K562 (cell line): ENCODE data around the gene MRPL10. TPM values are rescaled to one million over a fixed set of nuclear protein-coding genes. Genes with fewer than 3 reads are reported as not detected.

Experiments
- DMBX1 ChIP-seq: fragments of 250-450 bp; sonication (Bioruptor Pico); IDR thresholded peaks from 2 replicates; pipeline ENCODE4 v1.8.0; 2022; ENCODE audit warnings: inconsistent platforms, mild to moderate bottlenecking, moderate library complexity, borderline replicate concordance
- EP300 ChIP-seq: IDR thresholded peaks from 2 replicates; pipeline ENCODE4 v1.6.1; 2012; ENCODE audit warnings: low read length, improper control_type of control experiment
- ILK ChIP-seq: fragments of 450-650 bp; IDR thresholded peaks from 2 replicates; pipeline ENCODE4 v1.6.1; 2016; ENCODE audit warnings: missing genetic modification characterization, low read depth, mild to moderate bottlenecking, missing compliant biosample characterization, moderate library complexity, borderline replicate concordance
- MBD2 ChIP-seq: sonication (generic); IDR thresholded peaks from 2 replicates; pipeline ENCODE4 v1.6.1; 2016; ENCODE audit warnings: low read depth, borderline replicate concordance
- MYBL2 ChIP-seq, 2 experiments: fragments of 450-650 bp in 1 of 2; sonication (generic) in 1 of 2; formaldehyde crosslinking in 1 of 2; IDR thresholded peaks; 2 replicates each; pipeline versions ENCODE4 v1.6.1 to v1.8.1; 2017 to 2022; ENCODE audit warnings: borderline replicate concordance in 1 of 2, inconsistent platforms in 1 of 2, low read depth in 1 of 2, mild to moderate bottlenecking in 1 of 2, missing genetic modification reagents in 1 of 2, moderate library complexity in 1 of 2
- NELFE ChIP-seq: IDR thresholded peaks from 2 replicates; pipeline ENCODE4 v1.6.1; 2011; ENCODE audit warnings: mild to moderate bottlenecking; ENCODE audit not compliant: insufficient read depth, insufficient read length
- NFE2L1 ChIP-seq: fragments of 450-650 bp; IDR thresholded peaks from 2 replicates; pipeline ENCODE4 v1.6.1; 2016; ENCODE audit warnings: missing genetic modification characterization, low read depth, mild to moderate bottlenecking, missing compliant biosample characterization, moderate library complexity, borderline replicate concordance
- NONO ChIP-seq, 2 experiments: fragments of 200-400 bp in 1 of 2; fragments of 450-650 bp in 1 of 2; formaldehyde crosslinking in 1 of 2; IDR thresholded peaks; 2 replicates each; pipeline ENCODE4 v1.6.1; 2017; ENCODE audit warnings: low read depth in 2 of 2, mild to moderate bottlenecking in 2 of 2, moderate library complexity in 2 of 2, low read length in 1 of 2
- OTX1 ChIP-seq: fragments of 450-650 bp; formaldehyde crosslinking; IDR thresholded peaks from 2 replicates; pipeline ENCODE4 v1.4.0; 2022; ENCODE audit warnings: mild to moderate bottlenecking
- PPARD ChIP-seq: fragments of 250-450 bp; sonication (Bioruptor Pico); IDR thresholded peaks from 2 replicates; pipeline ENCODE4 v1.8.0; 2022; ENCODE audit warnings: inconsistent platforms, mild to moderate bottlenecking, moderate library complexity
- U2AF2 ChIP-seq: fragments of 200-400 bp; formaldehyde crosslinking; optimal IDR thresholded peaks from 2 replicates; pipeline ENCODE3; 2017; ENCODE audit warnings: low read depth, mild to moderate bottlenecking, low read length
- ZNF143 ChIP-seq: sonication (generic); formaldehyde crosslinking; IDR thresholded peaks from 2 replicates; pipeline ENCODE4 v1.9.0; 2022; ENCODE audit warnings: mild to moderate bottlenecking, missing genetic modification reagents
- ZNF282 ChIP-seq: sonication (generic); formaldehyde crosslinking; IDR thresholded peaks from 2 replicates; pipeline ENCODE4 v1.8.1; 2023; ENCODE audit warnings: missing genetic modification reagents
- polyA plus RNA-seq, 8 experiments: library from polyadenylated mRNA; depleted of rRNA in 4 of 8; stranded (reverse) in 5 of 8; unstranded in 3 of 8; fragments of >200 nt; fragmentation: Nextera tagmentation in 2 of 8; fragmentation: Illumina TruSeq in 1 of 8; extraction: Ambion mirVana in 2 of 8; extraction: Trizol in 1 of 8; gene quantifications; 2 replicates each; pipeline versions ENCODE4 v1.2.1 to v1.2.3, GENCODE V29; 2011 to 2014; ENCODE audit warnings: inconsistent platforms in 1 of 8, missing spikeins in 1 of 8
- total RNA-seq, 7 experiments: library from RNA; depleted of rRNA in 6 of 7; stranded (reverse); fragments of >200 nt in 6 of 7; fragmentation: Illumina TruSeq in 2 of 7; extraction: Trizol in 2 of 7; gene quantifications; 2 replicates each; pipeline versions ENCODE4 v1.2.1 to v1.2.3, GENCODE V29; 2011 to 2021; ENCODE audit warnings: low replicate concordance in 1 of 7
- TF ChIP-seq, protein P1 (sequence below): fragments of 150-350 bp; conservative IDR thresholded peaks from 2 replicates; pipeline ENCODE4 v1.6.1; 2014; ENCODE audit warnings: low read length
- TF ChIP-seq, protein P2 (sequence below), 2 experiments: IDR thresholded peaks in 1 of 2; conservative IDR thresholded peaks in 1 of 2; 2 replicates each; pipeline ENCODE4 v1.6.1; 2016; ENCODE audit warnings: low read depth in 2 of 2, mild to moderate bottlenecking in 1 of 2, missing compliant biosample characterization in 1 of 2, missing genetic modification characterization in 1 of 2, moderate library complexity in 1 of 2

MRPL10 gene
- total and polyA plus RNA-seq, 9 of the 15 experiments (the other 6 are each of a cell fraction or from before 2014, with no cell fraction given) = 27.8 to 105 (median 67.3) TPM

DNA sequence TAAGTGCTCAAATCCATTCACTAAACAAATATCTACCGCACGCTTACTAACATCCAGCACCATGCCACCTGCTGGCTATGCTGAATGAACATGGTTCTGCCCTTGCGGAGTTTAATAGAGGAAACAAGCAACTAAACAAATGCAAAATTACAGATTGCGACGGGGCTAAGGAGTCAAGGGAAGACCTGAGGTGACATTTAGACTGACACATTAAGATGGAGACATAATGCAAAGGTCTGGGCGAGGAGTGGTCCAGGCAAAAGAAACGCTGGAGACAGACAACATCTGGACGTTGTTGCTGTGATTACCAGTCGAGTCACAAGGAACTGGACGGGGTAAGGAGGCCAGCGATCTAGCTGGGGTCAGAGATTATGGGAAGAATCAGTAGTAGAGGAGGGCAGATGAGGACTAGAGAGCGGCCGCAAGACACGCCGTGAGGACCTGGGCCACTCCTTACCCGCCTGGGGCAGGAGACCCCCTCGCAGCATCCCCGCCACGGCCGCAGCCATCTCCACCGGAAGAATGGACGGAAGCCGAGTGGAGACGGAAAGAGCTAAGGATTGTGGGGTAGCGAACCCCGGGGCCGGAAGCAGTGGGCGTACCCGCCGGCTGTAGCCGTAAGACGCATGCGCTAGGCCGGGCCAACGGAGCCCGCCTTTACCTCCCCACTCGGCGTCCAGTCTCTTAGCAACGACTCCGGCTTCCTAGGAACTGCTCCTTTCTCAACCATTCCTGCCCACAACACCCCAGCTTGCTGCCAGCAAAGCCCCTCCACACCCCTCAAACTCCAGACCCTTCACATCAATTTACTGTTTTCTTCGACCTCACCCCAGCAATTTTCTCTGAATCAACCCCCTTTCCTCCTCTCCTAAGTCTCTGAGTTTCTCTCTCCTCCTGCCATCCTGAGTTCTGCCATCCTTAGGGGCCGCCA, at the start of gene MRPL10, which contains the start of gene LRRC46 (continued):
- TF ChIP-seq NFE2L1 (tag) = no peak
- TF ChIP-seq ZNF143 (CRISPR knock-in tag) = peak; percentile 91
- TF ChIP-seq ZNF282 (CRISPR knock-in tag) = no peak
- no peak for TF ChIP-seq MYBL2 (IDR thresholded peaks at IDR 0.05; ENCODE audit: low read depth)
- no peak for TF ChIP-seq MYBL2 (CRISPR knock-in tag; IDR thresholded peaks at IDR 0.05; ENCODE audit: borderline replicate concordance)
- no peak for TF ChIP-seq PPARD
- no peak for TF ChIP-seq U2AF2
- peak; percentile 82; the same call in 1 of the 2 replicates for TF ChIP-seq MBD2
- TF ChIP-seq OTX1 (CRISPR knock-in tag) = 0 out of 2 replicates have a peak, but pooled peaks have one; percentile 48
- TF ChIP-seq NELFE = no peak
- peak; percentile 37; the same call in 1 of the 2 replicates for TF ChIP-seq EP300
- TF ChIP-seq, protein P1, sequence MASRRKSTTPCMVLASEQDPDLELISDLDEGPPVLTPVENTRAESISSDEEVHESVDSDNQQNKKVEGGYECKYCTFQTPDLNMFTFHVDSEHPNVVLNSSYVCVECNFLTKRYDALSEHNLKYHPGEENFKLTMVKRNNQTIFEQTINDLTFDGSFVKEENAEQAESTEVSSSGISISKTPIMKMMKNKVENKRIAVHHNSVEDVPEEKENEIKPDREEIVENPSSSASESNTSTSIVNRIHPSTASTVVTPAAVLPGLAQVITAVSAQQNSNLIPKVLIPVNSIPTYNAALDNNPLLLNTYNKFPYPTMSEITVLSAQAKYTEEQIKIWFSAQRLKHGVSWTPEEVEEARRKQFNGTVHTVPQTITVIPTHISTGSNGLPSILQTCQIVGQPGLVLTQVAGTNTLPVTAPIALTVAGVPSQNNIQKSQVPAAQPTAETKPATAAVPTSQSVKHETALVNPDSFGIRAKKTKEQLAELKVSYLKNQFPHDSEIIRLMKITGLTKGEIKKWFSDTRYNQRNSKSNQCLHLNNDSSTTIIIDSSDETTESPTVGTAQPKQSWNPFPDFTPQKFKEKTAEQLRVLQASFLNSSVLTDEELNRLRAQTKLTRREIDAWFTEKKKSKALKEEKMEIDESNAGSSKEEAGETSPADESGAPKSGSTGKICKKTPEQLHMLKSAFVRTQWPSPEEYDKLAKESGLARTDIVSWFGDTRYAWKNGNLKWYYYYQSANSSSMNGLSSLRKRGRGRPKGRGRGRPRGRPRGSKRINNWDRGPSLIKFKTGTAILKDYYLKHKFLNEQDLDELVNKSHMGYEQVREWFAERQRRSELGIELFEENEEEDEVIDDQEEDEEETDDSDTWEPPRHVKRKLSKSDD = no peak
- TF ChIP-seq, protein P2, sequence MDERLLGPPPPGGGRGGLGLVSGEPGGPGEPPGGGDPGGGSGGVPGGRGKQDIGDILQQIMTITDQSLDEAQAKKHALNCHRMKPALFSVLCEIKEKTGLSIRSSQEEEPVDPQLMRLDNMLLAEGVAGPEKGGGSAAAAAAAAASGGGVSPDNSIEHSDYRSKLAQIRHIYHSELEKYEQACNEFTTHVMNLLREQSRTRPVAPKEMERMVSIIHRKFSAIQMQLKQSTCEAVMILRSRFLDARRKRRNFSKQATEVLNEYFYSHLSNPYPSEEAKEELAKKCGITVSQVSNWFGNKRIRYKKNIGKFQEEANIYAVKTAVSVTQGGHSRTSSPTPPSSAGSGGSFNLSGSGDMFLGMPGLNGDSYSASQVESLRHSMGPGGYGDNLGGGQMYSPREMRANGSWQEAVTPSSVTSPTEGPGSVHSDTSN (CRISPR knock-in tag; IDR thresholded peaks at IDR 0.05; ENCODE audit: low read depth) = no peak
- TF ChIP-seq, protein P2 (tag; conservative IDR thresholded peaks at IDR 0.05; ENCODE audit: low read depth) = no peak
- no peak for TF ChIP-seq DMBX1 (CRISPR knock-in tag)
- TF ChIP-seq ILK (tag) = no peak
- no peak for TF ChIP-seq NONO (IDR thresholded peaks at IDR 0.05; ENCODE audit: low read depth in 2 of 2, low read length in 1 of 2)
